GM19395 (cell line): Measurements from ENCODE around the gene UBR4.
"Not testable (repeated sequence)": the region's sequence is repeated elsewhere in the genome, so short reads cannot be mapped to it uniquely, and the experiment has no call there.

Source experiments
- ATAC-seq: cut with Tn5 transposase; IDR thresholded peaks from one replicate; pipeline ENCODE4 v1.9.1; 2021; ENCODE audit warnings: mild to moderate bottlenecking, moderate library complexity; ENCODE audit not compliant: unreplicated experiment

The UBR4 gene

GRCh38 chr1:19191811-19192210 is 18.3 kb downstream of the UBR4 start:
- no peak for ATAC-seq

GRCh38 chr1:19190468-19190867 is 19.6 kb downstream of the UBR4 start:
- no peak for ATAC-seq

GRCh38 chr1:19189270-19189669 is 20.8 kb downstream of the UBR4 start:
- ATAC-seq: no peak

DNA sequence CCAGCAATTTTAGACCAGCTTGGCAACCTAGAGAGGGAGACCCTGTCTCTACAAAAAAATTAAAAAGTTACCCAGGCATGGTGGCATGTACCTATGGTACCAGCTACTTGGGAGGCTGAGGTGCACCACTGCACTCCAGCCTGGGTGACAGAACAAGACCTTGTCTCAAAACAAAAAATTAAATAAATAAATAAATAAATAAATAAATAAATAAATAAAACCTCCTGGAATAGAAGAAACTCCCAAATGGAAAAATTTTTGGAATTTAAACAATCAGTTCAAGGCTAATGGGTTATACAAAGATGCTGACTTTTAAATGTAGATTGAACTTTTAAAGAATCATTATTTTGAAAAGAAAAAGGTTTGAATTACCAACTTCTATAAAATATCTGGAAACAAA is 22.2 kb downstream of the UBR4 start:
- no peak for ATAC-seq

GRCh38 chr1:19186001-19186400 is 24.1 kb downstream of the UBR4 start:
- no peak for ATAC-seq

- no peak for ATAC-seq
Measured at GRCh38 chr1:19182223-19182622, 27.8 kb downstream of the UBR4 start.

- not testable (repeated sequence) for ATAC-seq
Measured at GRCh38 chr1:19180265-19180657, 29.8 kb downstream of the UBR4 start.

GRCh38 chr1:19179597-19180264 is 30.3 kb downstream of the UBR4 start:
- ATAC-seq: no peak

- no peak for ATAC-seq
Measured at GRCh38 chr1:19178734-19179398, 31.2 kb downstream of the UBR4 start.

DNA sequence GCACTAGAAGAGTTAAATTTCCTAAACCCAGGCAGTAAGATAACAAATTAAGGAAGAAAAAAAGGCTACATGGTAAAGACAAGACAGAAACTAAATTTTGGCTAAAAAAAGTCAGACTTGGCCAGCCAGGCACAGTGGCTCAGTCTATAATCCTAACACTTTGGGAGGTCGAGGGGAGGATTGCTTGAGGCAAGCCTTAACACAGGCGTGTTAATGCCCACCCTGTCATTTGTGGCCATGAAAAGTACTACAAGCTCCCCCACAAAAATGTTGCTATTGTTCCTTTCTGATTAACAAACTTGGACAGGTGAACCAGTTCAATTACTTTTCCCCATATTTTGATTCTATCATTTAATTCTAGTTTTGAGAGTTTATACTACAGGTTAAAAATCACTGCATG is 32.3 kb downstream of the UBR4 start:
- ATAC-seq: no peak

- ATAC-seq: peak; percentile 70
Measured at GRCh38 chr1:19169642-19170041, 40.4 kb downstream of the UBR4 start.

DNA sequence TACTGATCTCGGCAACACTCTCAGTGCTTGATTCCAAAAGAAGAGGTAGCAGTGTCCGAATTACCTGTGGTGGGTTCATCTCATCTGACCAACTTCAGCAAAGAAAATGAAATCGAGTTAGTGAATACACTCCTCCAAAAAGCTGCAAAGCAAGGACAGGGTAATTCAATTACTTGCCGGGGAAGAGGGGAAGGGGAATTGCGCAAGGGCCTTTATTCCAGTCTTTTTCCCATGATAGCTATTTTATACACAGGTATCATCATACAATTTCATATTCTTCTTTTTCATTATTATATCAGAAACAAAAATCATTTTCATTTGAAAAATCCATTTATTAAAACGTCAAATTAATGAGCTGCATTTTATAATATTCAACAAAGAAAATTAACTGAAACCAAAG is 42.9 kb downstream of the UBR4 start:
- ATAC-seq: no peak

DNA sequence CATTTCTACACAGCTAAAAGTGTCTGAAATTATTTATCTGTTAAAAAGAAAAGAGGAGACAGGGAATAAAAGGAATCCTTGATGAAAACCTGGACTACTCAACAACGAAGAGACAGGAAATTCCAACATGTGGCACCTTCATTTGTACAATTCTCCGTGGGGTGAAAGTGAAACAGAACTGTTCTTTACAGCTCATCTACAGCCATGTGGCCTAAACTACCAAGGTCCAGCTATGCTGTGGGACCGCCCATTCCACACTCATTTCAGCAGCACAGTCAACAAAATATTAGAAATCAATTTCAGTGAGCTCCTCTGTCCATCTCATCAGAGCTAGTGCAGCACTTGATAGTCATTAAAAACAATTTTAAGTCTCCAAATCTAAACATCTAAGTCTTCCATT is 44.0 kb downstream of the UBR4 start:
- no peak for ATAC-seq

DNA sequence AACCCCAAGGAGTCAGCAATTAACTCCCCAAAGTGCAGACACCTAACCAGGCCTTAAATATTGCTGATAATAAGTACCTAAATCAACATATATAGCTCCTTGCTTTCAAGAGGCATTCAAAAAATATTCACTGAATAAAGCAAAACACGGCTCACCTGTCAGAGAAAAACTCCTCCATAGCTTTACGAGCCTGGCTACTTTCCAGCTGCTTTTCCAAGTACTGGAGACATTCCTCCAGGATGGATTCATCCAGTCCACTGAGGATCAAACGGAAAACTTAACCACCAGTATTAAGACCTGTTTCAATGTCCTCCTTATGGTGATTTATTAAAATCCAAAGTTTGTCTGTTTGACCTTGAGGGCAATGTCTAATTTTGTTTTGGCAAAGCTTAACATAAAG is 44.6 kb downstream of the UBR4 start:
- no peak for ATAC-seq

DNA sequence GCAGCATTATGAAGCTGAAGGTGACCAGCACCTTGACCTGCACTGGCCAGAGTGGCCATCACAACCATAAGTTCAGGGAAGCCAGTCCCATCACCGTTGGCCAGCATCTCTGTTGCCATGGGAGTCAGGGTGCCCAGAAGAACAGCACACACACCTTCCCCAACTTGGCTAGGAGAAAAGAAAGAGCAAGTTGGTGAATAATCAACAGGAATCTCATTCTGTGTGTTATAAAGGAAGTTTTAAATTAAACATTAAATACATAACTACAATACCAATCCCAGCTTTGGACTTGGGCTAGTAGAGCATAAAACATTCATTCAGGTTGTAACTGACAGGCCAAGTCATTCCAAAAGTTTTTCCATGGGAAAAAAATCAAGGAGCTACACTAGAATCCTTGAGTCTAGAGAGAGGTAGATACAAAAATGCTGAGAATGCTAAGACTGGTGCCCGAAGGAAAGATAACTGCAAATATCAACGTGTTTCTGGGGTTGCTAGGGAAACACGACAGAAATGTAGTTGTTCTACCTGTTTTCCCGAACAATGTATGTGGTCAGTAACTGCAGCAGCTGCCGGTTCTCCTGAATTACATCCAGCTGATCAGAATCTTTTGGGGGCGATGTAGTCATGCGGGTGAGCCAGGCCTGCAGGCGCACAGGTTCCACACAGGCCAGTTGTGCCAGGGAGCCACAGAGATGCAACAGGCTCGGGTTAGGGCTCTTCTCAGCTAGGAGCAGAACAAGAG is 45.6 kb downstream of the UBR4 start:
- ATAC-seq: no peak

GRCh38 chr1:19163261-19163660 is 46.8 kb downstream of the UBR4 start:
- no peak for ATAC-seq

- no peak for ATAC-seq
Measured at GRCh38 chr1:19160831-19161230, 49.2 kb downstream of the UBR4 start.

DNA sequence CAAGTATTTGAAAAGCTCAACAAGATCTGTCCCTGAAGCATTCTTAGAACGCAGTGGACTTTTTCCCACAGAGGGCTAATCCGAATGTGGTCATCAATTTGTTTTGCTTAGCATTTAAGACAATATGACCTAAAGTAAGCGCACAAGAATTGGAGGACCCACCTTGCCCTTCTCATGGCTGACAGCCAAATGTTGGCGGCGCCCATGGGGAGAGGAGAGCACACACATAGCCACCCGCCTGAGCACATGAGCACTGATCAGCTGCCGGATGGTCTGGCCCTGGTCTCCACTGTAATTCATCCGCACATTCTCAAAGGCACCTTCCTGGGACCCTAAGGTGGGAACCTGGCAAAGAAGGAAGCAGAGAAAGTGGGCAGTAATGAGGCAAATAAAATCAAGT is 52.4 kb downstream of the UBR4 start:
- ATAC-seq: no peak

- no peak for ATAC-seq
Measured at GRCh38 chr1:19156676-19157075, 53.4 kb downstream of the UBR4 start.

GRCh38 chr1:19154876-19155275 is 55.2 kb downstream of the UBR4 start:
- no peak for ATAC-seq

- ATAC-seq: no peak
Measured at GRCh38 chr1:19153169-19153568, 56.9 kb downstream of the UBR4 start.

DNA sequence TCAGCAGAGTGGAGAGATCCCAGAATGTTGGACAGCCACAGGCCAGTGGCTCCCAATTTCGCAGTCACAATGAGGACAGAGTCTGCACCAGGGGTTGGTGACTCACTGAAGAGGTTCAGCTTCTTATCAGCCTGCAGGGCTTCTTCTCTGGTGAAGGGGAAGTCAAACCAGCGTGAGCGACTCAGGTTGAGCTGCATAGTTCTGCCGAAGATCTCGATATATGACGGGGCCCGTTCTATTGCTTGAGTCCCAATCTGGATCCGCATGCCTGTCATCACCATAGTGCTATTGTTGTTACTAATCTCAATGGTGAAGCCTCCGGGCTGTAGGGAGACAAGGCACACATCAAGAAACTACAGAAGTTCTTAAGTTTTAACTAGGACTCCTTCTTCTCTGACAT is 58.5 kb downstream of the UBR4 start:
- ATAC-seq: no peak
